HL-60 (cell line): Measurements from ENCODE around the gene WWP2.

ENCODE experiments used
- POLR2AphosphoS5 ChIP-seq: IDR thresholded peaks from 2 replicates; pipeline ENCODE4 v1.6.1; 2012; ENCODE audit warnings: low read depth
- REST ChIP-seq: IDR thresholded peaks from 2 replicates; pipeline ENCODE4 v1.6.1; 2012; ENCODE audit warnings: low read depth; ENCODE audit not compliant: insufficient replicate concordance

DNA sequence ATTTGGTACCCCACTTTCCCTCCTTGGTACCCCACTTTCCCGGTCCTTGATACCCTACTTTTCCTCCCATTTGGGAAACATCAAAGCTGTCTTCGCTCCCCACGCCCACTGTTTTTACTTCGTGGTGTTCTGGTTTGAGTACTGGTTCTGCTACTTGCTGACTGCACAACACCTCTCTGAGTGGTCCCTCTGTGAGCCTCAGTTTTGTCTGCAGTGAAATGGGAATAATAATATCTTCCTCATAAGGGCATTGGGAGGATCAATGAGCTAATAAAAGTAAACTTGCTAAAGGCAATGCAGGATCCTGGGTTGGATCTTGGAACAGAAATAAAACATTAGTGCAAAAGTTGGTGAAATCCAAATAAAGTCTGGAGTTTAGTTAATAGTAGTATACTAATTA lies 119.0 kb downstream of the WWP2 start:
- no peak for TF ChIP-seq REST
- no peak for TF ChIP-seq POLR2AphosphoS5
